Measurements from ENCODE around the gene MTRR. TPM values are rescaled to one million over a fixed set of nuclear protein-coding genes. Genes with fewer than 3 reads are reported as not detected.

MTRR gene
- total and polyA plus RNA-seq, 2 of the 8 experiments (the other 6 are each of a cell fraction or from before 2014, with no cell fraction given) = 36.4 to 53.8 TPM

DNA sequence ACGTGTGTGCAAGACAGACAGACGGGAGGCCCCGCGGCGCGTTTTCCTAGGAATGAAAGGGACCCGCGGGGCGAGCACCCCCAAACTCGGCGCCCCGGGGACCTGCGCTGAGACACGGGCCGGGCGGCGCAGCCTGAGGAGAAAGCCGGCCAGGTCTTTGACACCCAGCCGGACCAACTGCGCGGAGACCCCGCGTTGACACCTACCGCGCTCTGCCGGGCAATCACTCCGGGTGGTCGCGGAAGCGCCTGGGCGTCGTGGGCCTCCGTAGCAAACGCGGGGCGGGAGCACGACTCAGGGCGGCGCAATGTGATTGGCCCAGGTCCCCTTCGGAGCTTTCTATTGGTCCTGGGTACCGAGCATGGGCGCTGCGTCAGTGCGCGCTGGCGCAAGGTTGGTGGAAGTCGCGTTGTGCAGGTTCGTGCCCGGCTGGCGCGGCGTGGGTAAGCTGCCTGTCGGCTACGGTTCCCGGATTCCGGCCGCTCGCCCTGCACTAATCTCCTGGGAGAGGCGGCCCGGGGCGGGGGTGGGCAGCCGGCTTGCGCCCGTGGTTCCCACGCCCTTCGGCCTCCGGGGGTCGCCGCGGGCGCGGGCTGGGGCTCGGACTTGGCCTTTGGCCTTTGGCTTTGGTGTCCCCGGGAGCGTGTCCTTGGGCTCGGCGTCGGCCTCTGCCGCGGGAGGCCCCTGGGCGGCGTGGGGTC lies at the start of gene MTRR, which contains the start of gene FASTKD3 (continued):
- TF ChIP-seq TBP (IDR thresholded peaks at IDR 0.05; ENCODE audit: low read depth, low read length) = peak; percentile 65; the same call in 1 of the 2 replicates
- no peak for TF ChIP-seq BRCA1 (IDR thresholded peaks at IDR 0.05; ENCODE audit: low read depth, low read length)
- peak; percentile 47; the same call in 1 of the 2 replicates for TF ChIP-seq BACH1 (IDR thresholded peaks at IDR 0.05; ENCODE audit: low read length)
- no peak; the same call in 1 of the 2 replicates for TF ChIP-seq KDM5A (IDR thresholded peaks at IDR 0.05; ENCODE audit: low read length)

Measured in H1 (cell line).